CD4-positive, alpha-beta T cell treated with Interleukin-15 for 4 hours (primary cell): ENCODE measurements around the gene CUL9.

Experiments
- DNase-seq: peaks from one replicate; pipeline ENCODE4 v3.0.0-alpha.2; 2020; ENCODE audit warnings: low spot score

The CUL9 gene

DNA sequence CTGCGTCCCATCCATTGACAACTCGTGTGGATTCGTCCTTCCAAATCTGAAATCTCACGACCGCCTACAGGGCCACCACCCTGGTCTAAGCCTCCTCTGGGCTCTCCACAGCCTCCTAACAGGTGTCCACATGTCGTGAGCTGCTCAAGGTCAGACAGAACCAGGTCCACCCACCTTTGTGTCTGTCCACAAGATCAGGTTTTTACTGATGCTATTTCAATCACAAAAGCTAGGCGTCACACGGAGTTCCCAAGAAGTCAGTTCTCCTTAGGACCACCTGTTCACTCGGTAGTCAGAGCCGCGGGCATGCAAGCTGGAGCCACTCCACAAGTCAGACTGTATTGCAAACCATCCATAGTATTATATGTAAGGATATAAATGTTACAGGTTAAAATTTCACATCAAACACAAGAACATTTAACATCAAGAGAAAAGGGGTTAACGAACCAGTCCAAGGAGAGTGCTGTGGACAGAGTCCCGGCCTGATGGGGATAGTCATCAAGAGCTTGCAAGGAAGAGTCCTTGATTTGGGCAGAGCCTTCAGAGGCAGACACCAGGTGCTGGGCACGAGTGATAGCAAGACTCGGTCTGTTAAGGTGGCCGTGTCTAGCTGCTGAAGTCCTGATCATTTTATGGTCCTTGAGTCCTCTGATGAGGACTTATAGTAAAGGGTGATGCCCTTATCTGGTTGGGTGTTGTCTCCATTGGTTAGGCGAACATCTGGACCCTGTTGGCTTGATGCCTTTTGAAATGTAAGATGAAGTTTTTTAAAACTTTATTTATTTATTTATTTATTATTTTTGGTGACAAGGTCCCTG, 48.0 kb downstream of the CUL9 start:
- no peak for DNase-seq

DNA sequence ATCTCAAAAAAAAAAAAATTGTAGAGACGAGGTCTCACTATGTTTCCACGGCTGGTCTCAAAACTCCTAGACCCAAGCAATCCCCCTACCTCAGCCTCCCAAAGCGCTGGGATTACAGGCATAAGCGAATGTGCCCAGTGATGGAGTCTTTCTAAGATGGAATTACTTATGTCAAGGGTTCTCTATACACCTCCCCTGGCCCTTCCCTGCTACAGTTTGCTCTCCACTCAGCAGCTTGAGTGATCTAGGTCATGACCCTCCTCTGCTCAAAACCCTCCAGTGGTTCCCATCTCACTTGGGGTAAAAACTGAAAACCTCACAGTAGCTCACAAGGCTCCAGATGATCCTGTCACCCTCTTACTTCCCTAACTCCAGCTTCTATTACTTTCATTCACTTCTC, 49.1 kb downstream of the CUL9 start:
- DNase-seq, result no peak

DNA sequence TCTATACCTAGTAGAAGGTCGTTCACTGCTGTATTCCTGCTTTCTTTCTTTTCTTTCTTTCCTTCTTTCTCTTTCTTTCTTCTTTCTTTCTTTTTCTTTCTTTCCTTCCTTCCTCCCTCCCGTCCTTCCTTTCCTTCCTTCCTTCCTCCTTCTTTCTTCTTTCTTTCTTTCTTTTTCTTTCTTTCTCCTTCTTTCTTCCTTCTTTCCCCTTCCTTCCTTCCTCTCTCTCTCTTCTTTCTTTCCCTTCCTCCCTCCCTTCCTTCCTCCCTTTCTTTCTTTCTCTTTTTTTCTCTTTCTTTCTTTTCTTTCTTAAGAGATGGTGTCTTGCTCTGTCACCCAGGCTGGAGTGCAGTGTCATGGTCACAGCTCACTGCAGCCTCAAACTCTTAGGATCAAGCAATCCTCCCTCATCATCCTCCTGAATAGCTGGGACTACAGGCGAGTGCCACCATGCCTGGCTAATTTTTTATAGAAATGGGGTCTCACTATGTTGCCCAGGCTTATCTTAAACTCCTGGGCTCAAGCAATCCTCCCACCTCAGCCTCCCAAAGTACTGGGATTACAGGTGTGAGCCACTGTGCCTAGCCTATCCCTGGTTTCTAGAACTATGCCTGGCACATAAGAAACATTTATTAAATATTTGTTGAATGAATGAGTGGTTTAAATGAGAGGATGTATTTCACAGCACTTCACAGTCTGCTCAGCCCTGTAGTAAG, 49.9 kb downstream of the CUL9 start:
- DNase-seq, result no peak

GRCh38 chr6:43235841-43236240, 53.8 kb downstream of the CUL9 start:
- no peak for DNase-seq

GRCh38 chr6:43239054-43239453, 57.1 kb downstream of the CUL9 start:
- DNase-seq, result no peak

DNA sequence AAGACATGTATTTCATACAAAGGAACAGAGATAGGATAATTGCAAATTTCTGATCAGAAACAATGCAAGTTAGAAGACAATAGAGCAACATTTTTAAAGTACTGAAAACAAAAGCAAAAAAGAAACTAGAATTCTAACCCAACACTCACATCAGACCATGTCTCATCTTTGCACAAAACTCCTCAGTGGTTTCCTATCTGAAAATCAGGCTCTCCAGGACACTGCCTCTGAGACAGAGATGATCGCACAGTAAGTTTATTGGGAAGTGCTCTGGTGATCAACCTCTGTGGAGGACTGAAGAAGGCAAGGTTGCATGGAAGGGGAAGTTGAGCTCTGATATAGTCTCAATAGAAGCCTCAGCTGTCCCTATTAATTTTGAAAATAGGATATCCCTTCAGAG, 59.0 kb downstream of the CUL9 start:
- no peak for DNase-seq

DNA sequence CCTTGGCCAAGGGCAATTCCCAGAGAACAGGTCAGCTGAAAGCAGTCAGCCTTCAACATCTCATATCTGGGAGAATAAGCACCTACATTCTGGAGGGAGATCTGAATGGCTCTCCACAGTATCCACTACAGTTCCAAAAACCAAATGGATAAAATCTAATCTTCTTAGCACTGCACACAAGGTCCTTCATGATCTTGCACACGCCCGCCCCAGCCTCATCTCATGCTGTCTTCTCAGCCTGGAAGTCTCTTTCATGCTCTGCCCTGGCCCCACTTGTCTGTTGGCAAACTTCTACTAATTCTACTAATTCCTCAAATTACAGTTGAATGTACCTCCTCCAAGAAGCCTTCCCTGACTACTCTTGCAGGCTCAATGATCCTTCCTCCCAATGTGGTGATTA, 59.5 kb downstream of the CUL9 start:
- no peak for DNase-seq

DNA sequence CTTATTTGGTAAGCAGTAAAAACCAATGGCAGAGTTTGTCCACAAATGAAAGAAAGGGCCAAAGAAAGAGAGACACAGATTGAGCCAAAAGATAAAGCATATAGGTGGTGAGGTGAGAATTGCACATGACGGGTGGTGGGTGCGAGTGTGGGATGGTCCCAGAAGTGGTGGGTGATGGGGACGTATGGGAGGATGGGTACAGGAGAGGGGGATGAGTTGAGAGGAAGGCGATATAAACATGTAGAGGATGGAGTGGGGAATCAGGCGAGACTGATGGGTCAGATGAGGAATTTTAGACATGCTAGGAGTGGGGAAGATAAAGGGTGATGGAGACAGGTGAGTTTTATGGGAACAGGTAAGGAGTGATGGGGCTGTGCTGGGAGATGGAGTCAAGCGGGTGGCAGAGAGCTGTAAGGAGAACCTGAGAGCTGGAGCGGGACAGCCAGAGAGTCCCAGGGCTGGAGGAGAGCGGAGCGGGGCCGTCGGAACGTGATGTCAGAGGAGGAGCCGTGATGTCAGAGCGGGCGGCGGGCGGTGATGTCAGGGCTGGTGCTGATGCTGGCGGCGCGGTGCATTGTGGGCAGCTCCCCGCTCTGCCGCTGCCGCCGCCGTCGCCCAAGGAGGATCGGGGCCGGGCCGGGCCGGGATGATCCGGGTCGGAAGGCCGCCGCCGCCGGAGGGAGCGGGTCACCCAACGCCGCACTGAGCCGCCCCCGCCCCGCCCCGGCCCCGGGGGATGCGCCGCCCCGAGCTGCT, 61.1 kb downstream of the CUL9 start, which contains the start of gene TTBK1:
TTBK1 (plus strand) TSS at position 574 of the 756 bp plus-strand sequence. CDS start 3,180 bp downstream, outside the sequence.
- no peak for DNase-seq

DNA sequence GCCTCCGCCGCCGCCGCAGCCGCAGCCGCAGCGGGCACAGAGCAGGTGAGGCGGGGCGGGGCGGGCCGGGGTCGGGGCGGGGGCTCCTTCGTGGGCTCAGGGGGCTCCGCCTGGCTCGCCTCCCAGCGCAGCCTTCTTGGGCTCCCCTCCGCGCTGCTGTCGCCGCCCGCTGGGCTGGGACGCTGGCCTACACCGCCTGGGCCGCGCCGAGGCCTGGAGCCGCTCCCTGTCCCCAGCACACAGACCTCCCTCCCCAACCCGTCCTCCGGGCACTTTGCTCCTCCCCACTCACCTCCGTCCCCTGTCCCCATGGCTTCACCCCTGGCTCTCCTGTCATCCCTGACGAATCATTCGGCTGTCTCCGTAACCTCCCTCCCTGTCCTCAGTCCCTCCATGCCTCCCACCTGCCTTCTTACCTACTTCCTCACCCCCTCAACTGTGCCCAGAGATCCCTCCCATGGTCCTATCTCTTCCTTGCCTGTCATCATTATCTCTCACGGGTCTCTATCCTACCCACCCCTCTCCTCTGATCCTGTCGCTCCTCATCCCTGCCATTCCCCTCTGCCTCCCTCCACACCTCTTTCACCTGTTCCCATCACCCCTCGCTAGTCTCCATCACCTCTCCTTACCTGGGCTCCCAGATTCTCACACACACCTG, 61.8 kb downstream of the CUL9 start:
- no peak for DNase-seq

- DNase-seq, result no peak
Measured at GRCh38 chr6:43246301-43247113, 64.5 kb downstream of the CUL9 start.

- DNase-seq, result peak; percentile 83
Measured at GRCh38 chr6:43247114-43247999, 65.4 kb downstream of the CUL9 start.

GRCh38 chr6:43248101-43248500, 66.1 kb downstream of the CUL9 start:
- no peak for DNase-seq

DNA sequence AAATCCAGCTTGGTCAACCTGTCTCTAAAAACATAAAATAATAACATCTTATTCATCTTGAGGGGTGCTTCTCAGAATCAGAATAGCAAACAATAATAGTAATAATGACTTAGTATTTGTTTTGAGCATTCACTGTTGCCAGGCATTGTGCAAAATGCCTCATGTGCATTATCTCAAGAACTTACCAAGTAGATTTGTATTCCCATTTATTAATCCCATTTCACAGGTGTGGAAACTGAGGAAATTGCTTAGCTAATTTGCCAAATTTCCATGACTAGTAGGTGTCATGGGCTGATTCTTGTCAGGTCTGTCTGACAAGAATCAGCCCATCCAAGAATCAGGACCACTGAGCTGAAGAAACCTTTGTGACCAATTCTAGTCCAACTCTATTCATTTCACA, 66.8 kb downstream of the CUL9 start:
- DNase-seq, result no peak

DNA sequence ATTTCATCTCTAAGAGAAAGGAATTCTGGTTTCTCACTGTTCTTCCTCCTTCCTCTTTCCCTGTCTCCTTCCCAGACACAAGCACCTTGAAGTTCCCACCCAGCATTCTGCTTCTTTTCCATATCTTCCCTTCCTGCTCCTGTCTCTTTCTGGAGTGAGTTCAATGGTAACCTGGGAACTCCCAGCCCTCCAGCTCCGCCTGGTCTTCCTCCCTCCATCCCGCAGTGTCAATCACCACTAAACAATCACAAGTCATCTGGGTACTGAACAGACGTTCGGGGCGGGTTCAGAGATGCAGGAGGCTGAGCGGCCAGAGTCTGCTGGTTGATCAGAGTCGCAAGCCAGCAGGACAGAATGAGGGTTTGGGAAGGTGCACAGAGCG, 69.0 kb downstream of the CUL9 start:
- DNase-seq, result no peak

- no peak for DNase-seq
Measured at GRCh38 chr6:43253401-43253800, 71.4 kb downstream of the CUL9 start.

DNA sequence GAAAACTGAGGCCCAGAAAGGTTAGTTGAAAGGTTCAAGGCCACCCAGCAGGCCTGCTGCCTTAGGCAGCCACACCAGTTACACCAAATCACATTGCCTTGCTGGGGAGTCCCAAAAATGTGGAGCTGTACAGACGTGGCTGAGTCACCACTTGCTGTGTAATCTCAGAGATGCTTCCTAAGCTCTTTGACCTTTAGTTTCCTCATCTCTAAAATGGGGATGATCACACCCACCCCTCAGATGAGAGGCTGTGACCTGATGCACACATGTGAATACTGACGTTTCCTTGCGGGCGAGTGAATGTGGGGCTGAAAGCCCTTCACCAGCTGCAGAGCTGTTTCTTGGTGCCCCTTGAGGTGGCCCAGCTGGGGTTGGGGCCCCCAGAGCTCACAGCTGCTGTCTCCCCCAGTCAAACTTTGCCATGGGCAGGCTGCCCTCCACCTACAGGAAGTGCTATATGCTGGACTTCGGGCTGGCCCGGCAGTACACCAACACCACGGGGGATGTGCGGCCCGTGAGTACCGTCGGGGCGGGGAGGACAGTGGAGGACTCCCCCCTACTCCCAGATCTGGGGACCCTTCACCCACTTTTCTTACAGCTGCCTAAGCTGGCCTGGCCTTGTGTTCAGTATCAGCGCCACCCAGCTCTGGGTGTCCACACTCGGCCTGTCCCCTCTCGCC, 72.3 kb downstream of the CUL9 start:
- DNase-seq, result no peak

- no peak for DNase-seq
Measured at GRCh38 chr6:43254846-43255245, 72.8 kb downstream of the CUL9 start.

GRCh38 chr6:43255408-43256054, 73.5 kb downstream of the CUL9 start:
- DNase-seq, result no peak

GRCh38 chr6:43256670-43257366, 74.8 kb downstream of the CUL9 start:
- no peak for DNase-seq
